ENCODE measurements around the gene ANKHD1. TPM values are rescaled to one million over a fixed set of nuclear protein-coding genes. Genes with fewer than 3 reads are reported as not detected.
A peak's percentile ranks its signal among the peaks of the same experiment; 100 is the strongest.

ANKHD1 gene
- total and polyA plus RNA-seq, 9 of the 15 experiments (the other 6 are each of a cell fraction or from before 2014, with no cell fraction given) = 38.9 to 138 (median 78.7) TPM

- intact Hi-C loops (cut with micrococcal nuclease) = no loop called here
- TF ChIP-seq ZC3H11A (IDR thresholded peaks at IDR 0.05; ENCODE audit: low read depth, low read length) = no peak
- no peak for TF ChIP-seq ZNF592 (IDR thresholded peaks at IDR 0.05)
- TF ChIP-seq ZNF586 (CRISPR knock-in tag; conservative IDR thresholded peaks at IDR 0.05) = no peak
- peak; percentile 50 to 61; a peak in 2 of 4 replicates for TF ChIP-seq FOXK2 (conservative IDR thresholded peaks at IDR 0.05 in 1 of 2, IDR thresholded peaks at IDR 0.05 in 1 of 2; ENCODE audit: low read depth in 2 of 2)
- TF ChIP-seq HLTF (IDR thresholded peaks at IDR 0.05) = no peak
- TF ChIP-seq ARNT (IDR thresholded peaks at IDR 0.05) = no peak
- no peak for TF ChIP-seq SRSF9 (IDR thresholded peaks at IDR 0.05; ENCODE audit: borderline replicate concordance, low read depth, low read length)
- TF ChIP-seq SRSF3 (IDR thresholded peaks at IDR 0.05; ENCODE audit: insufficient read depth, low read length) = no peak
- TF ChIP-seq TRIM24 (IDR thresholded peaks at IDR 0.05) = peak in 1 of 2 experiments; percentile 62; a peak in 2 of 4 replicates
- TF ChIP-seq ZNF282 (CRISPR knock-in tag; IDR thresholded peaks at IDR 0.05) = no peak
- TF ChIP-seq ZNF436 (CRISPR knock-in tag; IDR thresholded peaks at IDR 0.05) = no peak
- no peak for TF ChIP-seq E4F1 (CRISPR knock-in tag; IDR thresholded peaks at IDR 0.05; ENCODE audit: borderline replicate concordance)
- no peak for TF ChIP-seq MCM5 (IDR thresholded peaks at IDR 0.05; ENCODE audit: low read depth)
- TF ChIP-seq NFATC3 (IDR thresholded peaks at IDR 0.05) = no peak
- peak; percentile 63; the same call in 1 of the 2 replicates for TF ChIP-seq CEBPG (CRISPR knock-in tag; IDR thresholded peaks at IDR 0.05)
- TF ChIP-seq CEBPG (tag; conservative IDR thresholded peaks at IDR 0.05 in 1 of 2, IDR thresholded peaks at IDR 0.05 in 1 of 2) = peak; percentile 91 to 99
- no peak for TF ChIP-seq MLX (CRISPR knock-in tag; conservative IDR thresholded peaks at IDR 0.05)
- no peak for TF ChIP-seq POLR2H (tag; IDR thresholded peaks at IDR 0.05; ENCODE audit: low read depth)
Measured at GRCh38 chr5:140420226-140420570, 18.6 kb downstream of the ANKHD1 start.

More at GRCh38 chr5:140420226-140420570, 18.6 kb downstream of the ANKHD1 start:
- no peak for DNase-seq (ENCODE audit: extremely low read depth in 1 of 4, low spot score in 3 of 4)
- ChIA-PET POLR2A (interaction anchor here (4.1 kb wide), 1 partner anchor 18 kb away, joined by 18 read pairs; the partner anchor contains the start of gene ANKHD1), CTCF (ENCODE audit: low intra/inter-chr PET ratio) (no interaction called here)
- no peak for ATAC-seq
- Histone ChIP-seq H3K9me3 (replicated peaks; ENCODE audit: control insufficient read depth, insufficient read depth, low read depth, low read length) (no peaks in the 10 kb centered on the region), H3K9ac (ENCODE audit: insufficient read depth in 1 of 2, low read depth in 2 of 2, low read length in 2 of 2) (no peak overlapping the region), H3K36me3 (ENCODE audit: control insufficient read depth, insufficient read depth, low read length) (peaks cover 11% of the 10 kb centered on the region; the same call in 1 of the 3 replicates), H3K27me3 (ENCODE audit: control insufficient read depth in 2 of 2, insufficient read depth in 2 of 2, low read length in 2 of 2) (no peaks in the 10 kb centered on the region), H2AFZ (ENCODE audit: low read depth, low read length) (no peak overlapping the region), H3K4me3 (no peak overlapping the region), H3K4me2 (ENCODE audit: insufficient read depth, low read length) (0 out of 2 replicates have a peak overlapping the region, but pooled peaks have one; percentile 22), H3K4me1 (replicated peaks in 1 of 2; ENCODE audit: control insufficient read depth in 2 of 2, insufficient read depth in 2 of 2, low read length in 2 of 2) (peaks cover 10 to 11% of the 10 kb centered on the region in 2 experiments; a peak in 3 of 5 replicates), H4K20me1 (replicated peaks; ENCODE audit: control insufficient read depth, insufficient read depth, low read length) (peaks cover 4% of the 10 kb centered on the region), H3K9me1 (ENCODE audit: control insufficient read depth, insufficient read depth, low read length) (no peaks in the 10 kb centered on the region), H3K27ac (ENCODE audit: extremely low read depth, low read depth, low read length) (no peak overlapping the region), H3K79me2 (ENCODE audit: control insufficient read depth, insufficient read depth, low read length) (peaks cover 93% of the 10 kb centered on the region)
- in situ Hi-C loops (cut with MboI) = no loop called here
- BruUV-seq (replicated peaks) = no TSS peak
- no peak for FAIRE-seq
- 60% methylated on average over 4 of the region's 4 CpGs for WGBS (ENCODE audit: insufficient coverage, low coverage, missing lambda C conversion rate)
